ENCODE data around the gene NPL.

The NPL gene

GRCh38 chr1:182789138-182790076, at the start of gene NPL:
Gene NPL (plus strand): TSS chr1:182789773. CDS start chr1:182794372, 4,599 bp downstream.
- TF ChIP-seq ZC3H10 (CRISPR knock-in tag; IDR thresholded peaks at IDR 0.05) (no peak), CSDC2 (CRISPR knock-in tag; IDR thresholded peaks at IDR 0.05) (0 out of 2 replicates have a peak, but pooled peaks have one; percentile 14), CSRNP3 (CRISPR knock-in tag; IDR thresholded peaks at IDR 0.05) (no peak), TCF4 (CRISPR knock-in tag; IDR thresholded peaks at IDR 0.05; ENCODE audit: borderline replicate concordance) (no peak)
- peak; percentile 97 for ATAC-seq

- no peak for ATAC-seq
- TF ChIP-seq ZNF8 (CRISPR knock-in tag; IDR thresholded peaks at IDR 0.05): no peak
- no peak for TF ChIP-seq POU6F1 (CRISPR knock-in tag; IDR thresholded peaks at IDR 0.05; ENCODE audit: borderline replicate concordance, low read depth)
- no peak for TF ChIP-seq TCF4 (CRISPR knock-in tag; IDR thresholded peaks at IDR 0.05; ENCODE audit: borderline replicate concordance)
- no peak for TF ChIP-seq GLIS3 (CRISPR knock-in tag; IDR thresholded peaks at IDR 0.05)
- no peak for TF ChIP-seq SNAI2 (CRISPR knock-in tag; IDR thresholded peaks at IDR 0.05)
- TF ChIP-seq ISL1 (CRISPR knock-in tag; IDR thresholded peaks at IDR 0.05): no peak
- TF ChIP-seq OSR1 (CRISPR knock-in tag; IDR thresholded peaks at IDR 0.05): no peak
- no peak for TF ChIP-seq TSHZ2 (CRISPR knock-in tag; IDR thresholded peaks at IDR 0.05)
- no peak for TF ChIP-seq CREB5 (CRISPR knock-in tag; IDR thresholded peaks at IDR 0.05; ENCODE audit: low read depth)
- no peak for TF ChIP-seq ZC3H10 (CRISPR knock-in tag; IDR thresholded peaks at IDR 0.05)
Observed at GRCh38 chr1:182740120-182740519, 49.5 kb upstream of the NPL start.

- no peak for ATAC-seq
- TF ChIP-seq TSHZ2 (CRISPR knock-in tag; IDR thresholded peaks at IDR 0.05): no peak
- TF ChIP-seq CSRNP3 (CRISPR knock-in tag; IDR thresholded peaks at IDR 0.05): no peak
- no peak for TF ChIP-seq ESRRG (CRISPR knock-in tag; IDR thresholded peaks at IDR 0.05)
- no peak for TF ChIP-seq ZFP30 (CRISPR knock-in tag; IDR thresholded peaks at IDR 0.05)
- no peak for TF ChIP-seq ZNF8 (CRISPR knock-in tag; IDR thresholded peaks at IDR 0.05)
Observed at GRCh38 chr1:182742780-182743179, 46.8 kb upstream of the NPL start.
